ENCODE measurements around the gene PSMD2. TPM values are rescaled to one million over a fixed set of nuclear protein-coding genes. Genes with fewer than 3 reads are reported as not detected.

The PSMD2 gene
- total and polyA plus RNA-seq, 2 donors (not counting 3 experiments of a cell fraction or from before 2014, with no cell fraction given), result 414 to 435 TPM

- Histone ChIP-seq H3K4me1 (ENCODE audit: control insufficient read depth, extremely low read depth, insufficient read depth, low read length) (no peaks in the 10 kb centered on the region), H3K4me3 (replicated peaks in 1 of 3; ENCODE audit: insufficient read depth in 1 of 3, low read depth in 1 of 3, low read length in 3 of 3) (no peak within 1 kb of the TSS), H4K20me1 (replicated peaks; ENCODE audit: control insufficient read depth, extremely low read depth, insufficient read depth, low read length) (no peaks in the 10 kb centered on the region), H3K27ac (ENCODE audit: insufficient read depth, low read depth, low read length) (no peak within 1 kb of the TSS), H3K9me3 (replicated peaks; ENCODE audit: control insufficient read depth, insufficient read depth, low read length) (no peaks in the 10 kb centered on the region), H3K36me3 (ENCODE audit: control insufficient read depth in 2 of 2, extremely low read depth in 1 of 2, insufficient read depth in 2 of 2, low read length in 2 of 2) (no peaks in the 10 kb centered on the region), H3K79me2 (ENCODE audit: control insufficient read depth, insufficient read depth, low read length) (no peaks in the 10 kb centered on the region), H3K4me2 (ENCODE audit: insufficient read depth, low read length) (no peak within 1 kb of the TSS), H3K27me3 (ENCODE audit: control insufficient read depth in 2 of 2, insufficient read depth in 2 of 2, low read length in 2 of 2) (peaks cover 30 to 38% of the 10 kb centered on the region in 2 experiments), H2AFZ (ENCODE audit: low read depth, low read length) (no peak within 1 kb of the TSS), H3K9me1 (replicated peaks; ENCODE audit: control insufficient read depth, extremely low read depth, insufficient read depth, low read length) (no peaks in the 10 kb centered on the region), H3K9ac (replicated peaks; ENCODE audit: extremely low read depth, insufficient read depth, low read length) (no peak within 1 kb of the TSS)
- FAIRE-seq (no peak), DNase-seq (ENCODE audit: low read depth, low spot score) (no peak)
- ChIA-PET POLR2A (no interaction called here), CTCF (no interaction called here)
- dilution Hi-C loops (cut with MboI; ENCODE audit: extremely low pct_ligation_motif_present, low sequenced_read_pairs), result no loop called here
- intact Hi-C loops (cut with micrococcal nuclease), result no loop called here
- BruUV-seq (replicated peaks), result no TSS peak
- TF ChIP-seq FOS (IDR thresholded peaks at IDR 0.05; ENCODE audit: borderline replicate concordance, insufficient read depth, low read length), result no peak
- TF ChIP-seq JUN (IDR thresholded peaks at IDR 0.05; ENCODE audit: borderline replicate concordance, insufficient read depth, insufficient read length, low read depth), result no peak
- TF ChIP-seq POLR2A (IDR thresholded peaks at IDR 0.05; ENCODE audit: low read depth, low read length), result no peak
- TF ChIP-seq CTCF (IDR thresholded peaks at IDR 0.05; ENCODE audit: extremely low read depth in 1 of 2, insufficient read depth in 1 of 2, low read depth in 1 of 2, low read length in 2 of 2), result no peak
- no peak for TF ChIP-seq EZH2 (IDR thresholded peaks at IDR 0.05; ENCODE audit: borderline replicate concordance, low read depth, low read length, severe bottlenecking)
- no peak for TF ChIP-seq MYC (IDR thresholded peaks at IDR 0.05; ENCODE audit: low read depth, low read length)
- TF ChIP-seq POLR2AphosphoS5 (IDR thresholded peaks at IDR 0.05; ENCODE audit: insufficient read depth, low read depth, low read length), result no peak
- TF ChIP-seq GATA2 (IDR thresholded peaks at IDR 0.05; ENCODE audit: insufficient read depth, insufficient read length, low read depth, low read length), result no peak
- no peak for TF ChIP-seq MAX (IDR thresholded peaks at IDR 0.05; ENCODE audit: insufficient read depth, insufficient read length)
Observed at GRCh38 chr3:184275961-184276910, 22.8 kb upstream of the PSMD2 start, which contains the start of gene ECE2. ECE2 (plus strand) TSS chr3:184276022; CDS start chr3:184276154, 132 bp downstream.

Data from endothelial cell of umbilical vein (primary cell).